Fibroblast of lung (primary cell): ENCODE measurements around the gene PAEP.

Source experiments
- CTCF ChIP-seq, 2 donors: IDR thresholded peaks in 1 of 2; conservative IDR thresholded peaks in 1 of 2; 1 replicate in 1 of 2; 2 replicates in 1 of 2; pipeline ENCODE4 v1.5.1; 2011 to 2012; ENCODE audit warnings: low read length in 2 of 2, control low read depth in 1 of 2, inconsistent platforms in 1 of 2, low read depth in 1 of 2, mild to moderate bottlenecking in 1 of 2
- EZH2 ChIP-seq: IDR thresholded peaks from 2 replicates; pipeline ENCODE4 v1.5.1; 2012; ENCODE audit warnings: low read length, control low read depth, mild to moderate bottlenecking; ENCODE audit errors: missing control alignments

- TF ChIP-seq CTCF (conservative IDR thresholded peaks at IDR 0.05 in 1 of 2, IDR thresholded peaks at IDR 0.05 in 1 of 2; ENCODE audit: low read depth in 1 of 2, low read length in 2 of 2), result no peak
- no peak for TF ChIP-seq EZH2
Observed at GRCh38 chr9:135555203-135555602, 6.4 kb upstream of the PAEP start.
